C4-2B (cell line): ENCODE data around the gene CDH12.

Experiments used
- CTCF ChIP-seq: fragments of 450-650 bp; conservative IDR thresholded peaks from 2 replicates; pipeline ENCODE4 v1.5.1; 2017; ENCODE audit warnings: mild to moderate bottlenecking
- ZFX ChIP-seq: fragments of 450-650 bp; IDR thresholded peaks from 2 replicates; pipeline ENCODE4 v1.6.1; 2017

DNA sequence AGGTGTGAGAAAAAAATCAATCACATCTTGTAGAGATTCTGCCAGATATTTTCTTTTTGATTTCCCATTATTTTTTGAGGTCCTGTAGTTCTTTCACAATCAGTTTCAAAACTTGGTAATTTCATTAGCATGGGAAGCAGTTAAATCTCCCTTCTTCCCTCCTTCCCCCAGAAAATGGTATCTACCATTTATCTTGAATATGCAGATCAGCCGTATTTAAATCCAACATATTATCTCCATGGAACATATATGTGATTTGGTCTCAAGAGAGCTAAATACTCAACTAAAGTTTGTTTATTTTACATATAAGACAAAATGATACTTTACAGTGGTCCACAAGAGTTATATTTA lies 1034.8 kb downstream of the CDH12 start:
- TF ChIP-seq CTCF (no peak), ZFX (no peak)
